HEK293 (cell line): Measurements from ENCODE around the gene LY9.

Experiments
- CTCF ChIA-PET: fragments of 350-600 bp; formaldehyde crosslinking; extraction: SDS; loops from one replicate; lab custom pipeline; 2021; ENCODE audit warnings: antibody characterized with exemption; lab: Yijun Ruan, JAX
- POLR2A ChIA-PET: fragments of 300-600 bp; formaldehyde crosslinking; extraction: SDS; loops from one replicate; lab custom pipeline; 2020; ENCODE audit warnings: antibody characterized with exemption, inconsistent platforms; lab: Yijun Ruan, JAX
- H3K27ac ChIP-seq: fragments of 200-500 bp; sonication (Bioruptor generic); 2 replicates; pipeline ENCODE4 v1.5.1; 2014; ENCODE audit warnings: low read depth, low read length, control low read depth, inconsistent platforms; ENCODE audit errors: extremely low read depth
- H3K36me3 ChIP-seq, 2 experiments: fragments of 200-500 bp in 1 of 2; sonication (Bioruptor generic) in 1 of 2; 1 replicate in 1 of 2; 2 replicates in 1 of 2; pipeline ENCODE4 v1.5.1; 2014 to 2017; ENCODE audit warnings: inconsistent platforms in 2 of 2, low read length in 2 of 2; ENCODE audit not compliant: control insufficient read depth in 2 of 2, insufficient read depth in 1 of 2
- H3K4me1 ChIP-seq: fragments of 200-500 bp; sonication (Bioruptor generic); 2 replicates; pipeline ENCODE4 v1.5.1; 2014; ENCODE audit warnings: mild to moderate bottlenecking, low read length, inconsistent platforms; ENCODE audit not compliant: control insufficient read depth, insufficient read depth
- H3K4me3 ChIP-seq: 2 replicates; pipeline ENCODE4 v1.5.1; 2011; ENCODE audit warnings: low read depth, mild to moderate bottlenecking, control low read depth, low read length, moderate library complexity
- H3K9me3 ChIP-seq: fragments of 200-500 bp; sonication (Bioruptor generic); 2 replicates; pipeline ENCODE4 v1.5.1; 2014; ENCODE audit warnings: low read depth, low read length, inconsistent platforms; ENCODE audit not compliant: control insufficient read depth, insufficient read depth
- CTCF ChIP-seq: fragments of 450-650 bp; formaldehyde crosslinking; IDR thresholded peaks from 2 replicates; pipeline ENCODE4 v1.5.1; 2016; ENCODE audit warnings: missing biosample characterization, missing genetic modification characterization
- GLI4 ChIP-seq: fragments of 450-650 bp; formaldehyde crosslinking; IDR thresholded peaks from 2 replicates; pipeline ENCODE4 v1.5.1; 2016; ENCODE audit warnings: missing biosample characterization, missing genetic modification characterization
- MEIS1 ChIP-seq: sonication (generic); formaldehyde crosslinking; IDR thresholded peaks from 2 replicates; pipeline ENCODE4 v1.8.1; 2022; ENCODE audit warnings: missing genetic modification reagents, mild to moderate bottlenecking, borderline replicate concordance
- SCRT2 ChIP-seq: fragments of 450-650 bp; formaldehyde crosslinking; IDR thresholded peaks from 2 replicates; pipeline ENCODE4 v1.5.1; 2016; ENCODE audit warnings: missing biosample characterization, missing genetic modification characterization
- ZBTB20 ChIP-seq: fragments of 450-650 bp; formaldehyde crosslinking; IDR thresholded peaks from 2 replicates; pipeline ENCODE4 v1.5.1; 2016; ENCODE audit warnings: missing biosample characterization, missing genetic modification characterization
- ZBTB26 ChIP-seq: fragments of 450-650 bp; formaldehyde crosslinking; optimal IDR thresholded peaks from 2 replicates; pipeline ENCODE3; 2016; ENCODE audit warnings: missing biosample characterization, mild to moderate bottlenecking, missing genetic modification characterization
- ZNF169 ChIP-seq: fragments of 450-650 bp; formaldehyde crosslinking; IDR thresholded peaks from 2 replicates; pipeline ENCODE4 v1.5.1; 2016; ENCODE audit warnings: missing biosample characterization, missing genetic modification characterization
- ZNF211 ChIP-seq: fragments of 450-650 bp; formaldehyde crosslinking; IDR thresholded peaks from 2 replicates; pipeline ENCODE4 v1.5.1; 2016; ENCODE audit warnings: low read depth, missing biosample characterization, missing genetic modification characterization
- ZNF280D ChIP-seq: fragments of 450-650 bp; formaldehyde crosslinking; IDR thresholded peaks from 2 replicates; pipeline ENCODE4 v1.5.1; 2016; ENCODE audit warnings: missing biosample characterization, missing genetic modification characterization
- ZNF394 ChIP-seq: fragments of 450-650 bp; formaldehyde crosslinking; IDR thresholded peaks from 2 replicates; pipeline ENCODE4 v1.5.1; 2016; ENCODE audit warnings: missing biosample characterization, missing genetic modification characterization, mild to moderate bottlenecking, moderate library complexity, borderline replicate concordance
- ZNF423 ChIP-seq: fragments of 450-650 bp; formaldehyde crosslinking; IDR thresholded peaks from 2 replicates; pipeline ENCODE4 v1.5.1; 2016; ENCODE audit warnings: missing biosample characterization, missing genetic modification characterization
- ZNF580 ChIP-seq: fragments of 450-650 bp; formaldehyde crosslinking; IDR thresholded peaks from 2 replicates; pipeline ENCODE4 v1.5.1; 2016; ENCODE audit warnings: missing biosample characterization, missing genetic modification characterization
- ZNF768 ChIP-seq: fragments of 450-650 bp; formaldehyde crosslinking; IDR thresholded peaks from 2 replicates; pipeline ENCODE4 v1.5.1; 2018; ENCODE audit warnings: missing biosample characterization, mild to moderate bottlenecking, missing genetic modification characterization
- ZNF785 ChIP-seq: fragments of 450-650 bp; formaldehyde crosslinking; IDR thresholded peaks from 2 replicates; pipeline ENCODE4 v1.5.1; 2016; ENCODE audit warnings: missing biosample characterization, missing genetic modification characterization
- ZNF843 ChIP-seq: fragments of 450-650 bp; formaldehyde crosslinking; IDR thresholded peaks from 2 replicates; pipeline ENCODE4 v1.5.1; 2016; ENCODE audit warnings: missing biosample characterization, missing genetic modification characterization
- ZSCAN18 ChIP-seq: fragments of 450-650 bp; formaldehyde crosslinking; IDR thresholded peaks from 2 replicates; pipeline ENCODE4 v1.5.1; 2016; ENCODE audit warnings: missing biosample characterization, missing genetic modification characterization

LY9 gene

GRCh38 chr1:160797271-160797709 lies 1.3 kb downstream of the LY9 start:
- Histone ChIP-seq H3K9me3 (no peaks in the 10 kb centered on the region), H3K4me3 (no peak overlapping the region), H3K36me3 (no peaks in the 10 kb centered on the region), H3K27ac (no peak overlapping the region), H3K4me1 (no peaks in the 10 kb centered on the region)
- ChIA-PET CTCF (interaction anchor here (2.4 kb wide), 1 partner anchor 17 kb away, joined by 12 read pairs; no protein-coding TSS in a partner anchor), POLR2A (no interaction called here)
- no peak for TF ChIP-seq ZSCAN18 (tag by site-specific recombination)
- TF ChIP-seq SCRT2 (tag by site-specific recombination) = no peak

- ChIA-PET CTCF (interaction anchor here (1.4 to 2.4 kb wide), 2 partner anchors 17 to 32 kb away, joined by 4 to 12 read pairs; no protein-coding TSS in a partner anchor), POLR2A (no interaction called here)
- H3K4me3 ChIP-seq = no peak overlapping the region
- H3K9me3 ChIP-seq = no peaks in the 10 kb centered on the region
- H3K4me1 ChIP-seq = no peaks in the 10 kb centered on the region
- no peaks in the 10 kb centered on the region for H3K36me3 ChIP-seq
- TF ChIP-seq ZNF785 (tag by site-specific recombination) (no peak), ZNF394 (tag by site-specific recombination) (no peak)
- H3K27ac ChIP-seq = no peak overlapping the region
Observed at GRCh38 chr1:160797861-160798273, 1.9 kb downstream of the LY9 start.

- Histone ChIP-seq H3K4me3 (no peak overlapping the region), H3K4me1 (no peaks in the 10 kb centered on the region), H3K36me3 (no peaks in the 10 kb centered on the region), H3K9me3 (no peaks in the 10 kb centered on the region), H3K27ac (no peak overlapping the region)
- POLR2A ChIA-PET = no interaction called here
- CTCF ChIA-PET = interaction anchor here (0.6 to 2.4 kb wide), 5 partner anchors 14 to 78 kb away, joined by 3 to 12 read pairs (median 4); no protein-coding TSS in a partner anchor
- TF ChIP-seq ZNF843 (tag by site-specific recombination) = no peak
- TF ChIP-seq ZNF169 = no peak
- TF ChIP-seq ZBTB20 (tag by site-specific recombination) = no peak
- no peak for TF ChIP-seq ZBTB26 (tag by site-specific recombination)
- no peak for TF ChIP-seq CTCF (tag by site-specific recombination)
- no peak for TF ChIP-seq ZNF580 (tag by site-specific recombination)
- TF ChIP-seq GLI4 (tag by site-specific recombination) = no peak
- TF ChIP-seq ZNF211 (tag by site-specific recombination) = no peak
- TF ChIP-seq ZNF280D (tag by site-specific recombination) = no peak
- no peak for TF ChIP-seq MEIS1 (CRISPR knock-in tag)
- no peak for TF ChIP-seq ZNF768 (tag by site-specific recombination)
- no peak for TF ChIP-seq ZNF423 (tag by site-specific recombination)
- TF ChIP-seq, all 188 proteins: peak for 0
Observed at GRCh38 chr1:160798439-160798838, 2.5 kb downstream of the LY9 start.
